Endothelial cell of umbilical vein (primary cell): ENCODE measurements around the gene LANCL3.

Experiments used
- CTCF ChIP-seq, 2 donors: IDR thresholded peaks; 1 replicate in 1 of 2; 2 replicates in 1 of 2; pipeline ENCODE4 v1.5.1; 2011; ENCODE audit warnings: low read length in 2 of 2, mild to moderate bottlenecking in 2 of 2, moderate library complexity in 2 of 2, control low read depth in 1 of 2, inconsistent platforms in 1 of 2, low read depth in 1 of 2; ENCODE audit not compliant: insufficient read depth in 1 of 2; ENCODE audit errors: extremely low read depth in 1 of 2
- EZH2 ChIP-seq: IDR thresholded peaks from 2 replicates; pipeline ENCODE4 v1.6.1; 2012; ENCODE audit warnings: borderline replicate concordance, low read depth, mild to moderate bottlenecking, moderate library complexity, low read length, inconsistent platforms; ENCODE audit not compliant: severe bottlenecking
- GATA2 ChIP-seq: IDR thresholded peaks from 2 replicates; pipeline ENCODE4 v1.7.0; 2011; ENCODE audit warnings: low read depth, mild to moderate bottlenecking, moderate library complexity, mixed read lengths, low read length; ENCODE audit not compliant: insufficient read length, insufficient read depth
- MAX ChIP-seq: IDR thresholded peaks from 2 replicates; pipeline ENCODE4 v1.6.1; 2011; ENCODE audit not compliant: insufficient read depth, insufficient read length
- POLR2A ChIP-seq: IDR thresholded peaks from 2 replicates; pipeline ENCODE4 v1.6.1; 2012; ENCODE audit warnings: low read depth, mild to moderate bottlenecking, control low read depth, low read length
- POLR2AphosphoS5 ChIP-seq: IDR thresholded peaks from 2 replicates; pipeline ENCODE4 v1.6.1; 2012; ENCODE audit warnings: low read depth, mild to moderate bottlenecking, control low read depth, low read length, moderate library complexity; ENCODE audit not compliant: insufficient read depth

DNA sequence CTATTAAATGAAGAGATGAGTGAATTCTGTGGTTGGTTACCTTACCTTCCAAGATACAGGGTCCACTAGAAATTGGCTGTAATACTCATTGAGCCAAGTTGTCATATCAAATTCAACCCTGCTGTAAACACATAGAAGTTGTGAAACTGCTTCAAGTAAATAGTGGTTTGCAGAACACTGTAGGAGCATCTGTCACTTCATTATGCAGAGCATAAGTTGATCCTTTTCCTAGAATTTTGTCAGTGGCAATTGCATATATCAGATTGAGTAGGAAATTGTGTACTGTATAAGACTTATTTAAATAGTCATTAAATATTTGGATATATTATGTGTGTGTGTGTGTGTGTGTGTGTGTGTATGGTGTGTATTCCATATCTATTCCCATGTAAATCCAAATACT lies 105.3 kb downstream of the LANCL3 start:
- no peak for TF ChIP-seq POLR2A
- TF ChIP-seq POLR2AphosphoS5: no peak
- TF ChIP-seq CTCF (IDR thresholded peaks at IDR 0.05; ENCODE audit: extremely low read depth in 1 of 2, insufficient read depth in 1 of 2, low read depth in 1 of 2, low read length in 2 of 2): no peak
- no peak for TF ChIP-seq EZH2
- TF ChIP-seq MAX: no peak
- no peak for TF ChIP-seq GATA2
